Activated T-cell treated with anti-CD3 and anti-CD28 coated beads for 24 hours (primary cell): ENCODE measurements around the gene TOP3B.
"Not testable (repeated sequence)": the region's sequence is repeated elsewhere in the genome, so short reads cannot be mapped to it uniquely, and the experiment has no call there.

ENCODE experiments used
- DNase-seq: peaks from one replicate; pipeline ENCODE4 v3.0.0-alpha.2; 2020; ENCODE audit warnings: low read depth

The TOP3B gene

DNA sequence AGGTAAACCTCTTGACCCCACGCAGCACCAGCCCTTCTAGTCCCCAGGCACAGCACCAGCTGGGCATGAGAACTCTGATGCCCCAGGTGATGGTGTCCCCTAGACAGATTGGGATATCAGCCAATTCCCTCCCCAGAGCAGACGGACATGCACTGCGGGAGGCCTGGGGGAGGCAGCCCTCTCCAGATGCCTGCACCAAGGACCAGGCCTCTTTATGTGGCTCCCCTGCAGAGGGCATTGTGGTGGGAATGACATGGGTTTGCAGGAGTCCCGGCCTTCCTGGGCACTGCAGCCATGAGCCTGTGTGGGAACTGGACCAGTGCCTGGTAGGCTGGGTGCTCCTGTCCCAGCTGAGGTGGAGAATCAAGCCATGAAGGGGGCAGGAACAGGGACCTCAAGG, 55.9 kb downstream of the TOP3B start:
- no peak for DNase-seq

DNA sequence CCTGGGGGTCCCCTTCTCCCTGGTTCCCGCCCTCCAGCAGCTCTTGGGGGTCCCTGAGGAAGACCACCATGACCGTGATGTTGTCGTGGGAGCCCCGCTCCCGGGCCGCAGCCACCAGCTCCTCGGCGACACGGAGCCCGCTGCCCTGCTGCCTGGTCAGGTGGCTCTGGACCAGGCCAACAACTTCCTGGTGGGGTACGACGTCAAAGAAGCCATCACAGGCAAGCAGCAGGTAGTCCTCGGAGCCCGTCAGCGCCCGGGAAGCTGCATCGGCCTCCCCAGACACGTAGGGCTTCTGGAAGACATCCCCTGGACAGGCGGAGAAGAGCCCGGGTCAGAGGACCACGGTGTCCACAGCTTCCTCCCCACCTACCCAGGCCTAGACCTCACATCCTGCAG, 59.4 kb downstream of the TOP3B start:
- no peak for DNase-seq

DNA sequence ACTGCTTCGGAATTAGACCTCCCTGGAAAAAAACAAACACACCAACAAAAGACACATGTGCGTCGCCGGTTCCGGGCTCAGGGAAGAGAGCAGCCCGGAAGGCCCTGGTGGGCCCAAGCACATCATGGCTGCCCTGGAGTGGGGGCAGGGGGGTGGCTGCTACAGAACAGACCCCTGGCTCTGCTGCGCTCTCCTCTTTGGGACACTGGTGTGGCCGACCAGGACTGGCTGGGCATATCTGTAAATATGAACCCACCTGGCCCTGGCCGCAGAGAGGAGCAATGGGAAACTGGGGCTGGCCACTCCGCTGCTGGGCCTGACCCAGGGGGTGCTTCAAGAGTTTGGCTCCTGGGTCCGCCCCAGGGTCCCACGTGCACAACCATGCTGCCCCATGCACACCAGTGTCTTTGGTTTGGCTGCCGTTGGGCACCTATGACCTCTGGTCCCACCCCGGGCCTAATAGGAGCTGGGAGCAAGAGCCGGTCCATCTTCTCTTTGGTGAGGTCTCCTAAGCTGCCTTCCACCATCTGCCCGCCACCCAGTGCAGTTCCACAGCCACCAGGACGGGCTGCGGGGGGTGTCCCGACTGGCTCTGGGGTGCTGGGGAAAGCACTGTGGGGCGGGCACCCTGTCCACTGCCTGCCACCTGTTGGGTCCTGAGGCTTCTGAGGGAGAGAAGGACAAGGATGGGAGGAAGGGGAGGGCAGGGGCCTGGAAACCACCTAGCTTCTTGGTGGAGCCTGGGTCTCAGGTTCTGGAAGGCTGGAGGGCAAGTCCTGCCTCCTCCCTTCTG, 60.0 kb downstream of the TOP3B start:
- no peak for DNase-seq

DNA sequence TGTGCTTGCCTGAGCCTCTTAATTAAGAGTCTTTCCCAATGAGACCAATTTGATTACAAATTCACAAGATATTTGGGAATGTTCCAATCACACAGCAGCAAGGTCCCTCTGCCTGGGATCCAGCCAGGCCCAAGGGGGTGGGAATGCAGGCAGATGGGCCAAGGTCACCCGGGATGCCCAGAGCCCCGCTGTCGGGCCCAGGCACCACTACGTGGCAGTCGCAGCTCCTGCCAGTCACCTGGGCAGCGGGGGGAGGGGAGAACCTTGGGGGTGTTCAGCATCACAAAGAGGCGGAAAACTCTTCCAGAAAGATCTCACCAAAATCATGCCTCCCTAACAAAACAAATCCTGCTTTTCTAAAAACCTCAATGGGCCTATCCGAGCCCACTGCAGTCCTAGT, 60.9 kb downstream of the TOP3B start:
- no peak for DNase-seq

DNA sequence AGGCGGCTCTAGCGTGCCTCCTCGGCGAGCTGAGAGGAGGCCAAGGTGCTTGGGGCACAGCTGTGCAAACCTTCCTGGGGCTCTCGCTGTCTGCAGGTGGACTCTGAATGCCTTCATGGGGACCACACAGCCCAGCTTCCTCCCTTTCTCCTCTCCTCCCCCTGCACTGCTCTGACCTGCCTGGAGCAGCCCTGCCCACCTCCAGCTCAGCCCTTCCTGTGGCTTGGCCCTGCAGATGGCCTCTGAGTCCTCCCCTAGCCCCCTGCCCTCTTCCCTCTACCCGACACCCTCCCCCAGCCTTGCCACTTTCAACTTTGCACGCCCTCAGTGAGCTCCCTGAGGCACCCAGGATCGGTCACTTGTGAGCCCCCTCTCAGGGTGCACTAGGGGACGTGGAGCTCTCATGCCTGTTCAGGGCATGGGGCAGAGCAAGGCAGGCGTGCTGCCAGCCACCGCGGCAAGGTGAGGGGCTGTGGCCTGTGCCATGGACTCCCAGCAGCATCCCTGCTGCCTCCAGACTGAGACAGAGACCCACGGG, 61.3 kb downstream of the TOP3B start:
- no peak for DNase-seq

DNA sequence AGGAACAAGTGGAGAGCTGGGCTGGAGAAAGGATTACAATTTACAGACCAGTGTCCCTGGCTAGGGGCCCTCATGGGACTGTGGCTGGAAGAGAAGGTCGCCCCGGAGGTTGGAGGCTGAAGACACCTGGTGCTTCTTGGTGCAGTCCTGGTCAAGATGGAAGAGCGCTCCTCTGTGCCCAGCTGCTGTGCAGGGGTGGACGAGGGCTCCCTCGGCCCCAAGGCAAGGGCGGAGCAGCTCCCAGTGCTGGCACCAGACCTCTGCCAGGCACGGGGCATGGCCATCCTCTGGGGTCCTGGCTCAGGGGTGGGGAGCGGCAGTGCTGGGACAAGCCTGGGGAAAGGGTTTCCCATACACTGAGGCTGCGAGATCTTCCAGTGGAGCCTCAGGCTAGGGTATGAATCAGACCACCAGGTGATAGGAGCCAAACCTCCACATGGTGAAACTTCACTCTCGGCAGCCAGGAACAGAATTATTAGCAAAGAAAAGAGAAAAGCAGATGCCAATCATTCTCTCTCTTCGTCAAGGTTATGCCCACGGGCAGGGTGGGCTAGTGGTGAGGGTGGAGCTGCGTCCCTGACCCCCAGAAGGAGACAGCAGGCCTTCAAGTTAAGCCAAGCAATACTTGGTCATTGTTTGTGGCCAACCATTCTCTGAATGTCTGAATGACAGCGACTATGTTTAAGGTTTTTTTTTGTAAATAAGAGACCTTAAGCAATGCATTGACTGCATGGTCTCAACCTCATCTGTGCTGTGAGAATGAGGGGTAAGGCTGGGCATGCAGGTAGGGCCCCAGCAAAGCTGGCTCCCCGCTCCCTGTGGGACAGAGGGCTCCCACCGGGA, 62.0 kb downstream of the TOP3B start:
- no peak for DNase-seq

DNA sequence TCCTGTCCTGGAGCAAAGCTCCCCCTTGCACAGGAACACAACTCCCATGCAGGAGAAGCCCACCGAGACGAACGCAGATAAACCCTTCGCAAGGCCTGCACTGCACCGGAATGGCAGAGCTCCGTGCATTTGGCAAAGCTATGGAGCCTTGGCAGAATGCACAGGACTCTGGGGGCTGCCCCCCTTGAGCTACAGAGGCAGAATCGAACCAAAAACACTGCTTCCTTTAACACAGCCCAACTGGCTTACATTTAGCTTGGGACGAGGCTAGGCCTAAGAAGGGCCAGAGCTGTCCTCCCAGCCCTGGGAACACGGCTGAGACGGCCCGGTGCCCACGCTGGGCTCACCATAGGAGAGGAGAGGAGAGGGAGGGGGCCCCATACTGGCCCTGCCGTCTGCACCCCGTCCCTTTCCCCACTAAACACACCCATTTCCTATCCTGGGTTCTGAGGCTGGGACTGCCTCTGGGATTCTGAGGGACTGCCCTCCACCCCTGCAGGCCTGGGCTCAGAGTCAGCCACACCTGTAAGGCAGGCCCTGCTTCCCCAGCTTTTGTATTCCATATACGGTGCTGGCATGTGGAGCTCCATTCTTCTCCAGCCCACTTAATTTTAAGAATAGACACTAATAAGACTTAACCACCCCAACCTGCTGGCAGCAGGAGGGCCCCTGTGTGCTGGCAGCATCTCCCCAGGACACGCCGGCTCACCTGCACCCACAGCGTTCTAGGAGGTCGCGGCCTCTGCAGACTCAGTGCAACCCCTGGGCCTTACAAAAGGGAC, 62.9 kb downstream of the TOP3B start:
- DNase-seq = no peak

DNA sequence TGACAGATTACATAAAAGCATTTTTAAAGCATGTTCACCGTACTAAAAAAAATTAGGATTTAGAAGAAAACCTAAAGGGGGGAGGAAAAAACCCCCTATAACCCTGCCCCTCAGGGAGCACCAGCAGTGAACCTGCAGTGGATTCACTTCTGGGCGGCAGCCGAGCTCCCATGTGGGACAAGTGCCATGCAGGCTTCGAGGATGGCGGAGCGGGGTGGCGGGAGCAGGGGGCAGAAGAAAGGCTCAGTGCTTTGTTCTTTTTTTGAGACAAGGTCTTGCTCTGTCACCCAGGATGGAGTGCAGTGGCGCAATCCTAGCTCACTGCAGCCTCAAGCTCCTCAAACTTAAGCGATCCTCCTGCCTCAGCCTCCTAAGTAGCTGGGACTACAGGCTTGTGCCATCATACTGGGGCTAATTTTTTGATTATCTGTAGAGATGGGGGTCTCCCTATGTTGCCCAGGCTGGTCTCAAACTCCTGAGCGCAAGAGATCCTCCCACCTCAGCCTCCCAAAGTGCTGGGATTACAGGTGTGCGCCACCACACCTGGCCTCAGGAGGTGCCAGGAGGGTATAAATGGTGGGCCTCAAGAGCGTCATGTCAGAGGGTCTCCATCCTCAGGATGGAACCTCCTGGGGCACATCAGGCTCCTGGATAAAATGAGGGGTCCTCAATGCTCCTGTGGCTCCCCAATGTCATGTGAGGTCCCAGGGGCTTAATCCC, 64.0 kb downstream of the TOP3B start:
- DNase-seq = no peak

DNA sequence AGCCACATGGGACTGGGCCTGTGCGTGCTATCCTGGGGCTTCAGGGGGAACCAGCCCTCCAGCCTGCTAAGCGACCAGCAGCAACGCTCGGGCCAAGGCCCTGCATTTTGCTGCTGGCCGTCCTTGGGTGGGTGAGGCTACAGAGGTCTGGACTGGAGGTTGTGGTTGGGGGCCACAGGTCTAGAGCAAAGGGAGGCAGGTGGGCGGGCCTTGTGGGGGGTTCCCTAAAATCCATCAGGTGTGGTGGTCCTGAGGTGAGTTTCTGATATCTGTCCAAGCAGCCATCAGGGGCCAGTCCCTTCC, 64.7 kb downstream of the TOP3B start:
- DNase-seq = no peak

DNA sequence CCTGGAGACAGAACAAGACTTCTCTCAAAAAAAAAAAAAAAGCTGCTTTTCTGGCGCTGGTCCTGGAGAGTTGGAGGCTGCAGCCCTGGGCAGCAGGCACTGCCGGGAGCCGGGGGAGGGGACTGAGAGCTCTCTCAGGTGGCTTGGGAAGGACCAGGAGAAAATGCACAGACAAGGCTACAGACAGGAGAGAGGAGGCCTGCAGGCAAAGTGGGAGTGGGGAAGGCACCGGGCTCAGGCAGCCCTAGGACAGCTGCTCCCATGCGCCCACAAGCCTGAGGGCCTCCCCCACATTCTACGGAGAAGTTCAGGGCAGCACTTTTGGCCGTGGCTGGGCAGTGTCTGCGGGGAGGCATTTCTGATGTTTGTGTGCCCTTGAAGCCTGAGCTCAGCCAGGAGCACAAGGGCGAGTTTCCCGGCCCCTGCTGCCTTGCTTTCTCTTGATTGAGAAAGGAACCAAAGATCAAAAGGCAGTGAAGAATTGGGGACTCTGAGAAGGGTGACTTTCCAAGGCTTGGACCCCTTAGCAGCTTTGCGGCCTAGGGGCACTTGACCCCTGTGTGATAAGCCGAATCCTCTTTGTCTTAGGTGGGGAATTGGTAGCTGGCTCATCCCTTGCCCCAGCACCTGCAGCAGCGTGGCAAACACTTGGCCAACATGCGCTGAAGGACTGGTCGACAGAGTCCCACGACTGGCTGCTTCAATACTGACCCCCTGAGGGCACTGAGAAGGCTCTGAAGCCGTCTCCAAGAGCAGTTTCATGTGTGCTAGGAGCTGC, 65.2 kb downstream of the TOP3B start:
- no peak for DNase-seq

DNA sequence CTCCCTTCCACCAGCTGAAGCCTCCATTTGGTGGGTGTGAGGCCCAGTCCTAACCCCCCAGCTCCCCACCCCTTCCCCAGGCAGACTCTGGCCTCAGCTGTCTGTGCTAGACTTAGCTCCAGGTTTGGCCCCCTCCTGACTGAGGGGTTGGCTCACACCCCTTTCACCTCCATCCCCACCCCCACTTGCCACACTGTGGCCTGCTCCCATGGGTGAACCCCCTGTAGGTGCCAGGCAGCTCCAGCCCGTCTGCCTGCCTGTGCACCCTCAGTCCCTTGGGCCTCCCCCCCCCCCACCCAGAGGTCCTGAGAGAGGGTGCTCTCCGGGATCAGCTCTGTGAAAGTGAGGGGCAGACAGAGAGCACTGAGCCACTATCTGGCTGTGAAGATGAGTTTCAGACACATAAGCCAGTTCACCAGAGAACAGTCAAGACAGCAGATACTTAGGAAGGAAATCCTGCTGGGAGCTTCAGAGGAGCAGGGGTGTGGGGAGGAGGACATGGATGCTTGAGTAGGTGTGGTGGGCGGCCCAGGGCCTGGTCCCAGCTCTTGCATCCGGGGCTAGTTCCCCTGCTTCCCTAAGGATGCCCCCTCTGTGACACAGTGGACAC, 66.2 kb downstream of the TOP3B start:
- DNase-seq = no peak

DNA sequence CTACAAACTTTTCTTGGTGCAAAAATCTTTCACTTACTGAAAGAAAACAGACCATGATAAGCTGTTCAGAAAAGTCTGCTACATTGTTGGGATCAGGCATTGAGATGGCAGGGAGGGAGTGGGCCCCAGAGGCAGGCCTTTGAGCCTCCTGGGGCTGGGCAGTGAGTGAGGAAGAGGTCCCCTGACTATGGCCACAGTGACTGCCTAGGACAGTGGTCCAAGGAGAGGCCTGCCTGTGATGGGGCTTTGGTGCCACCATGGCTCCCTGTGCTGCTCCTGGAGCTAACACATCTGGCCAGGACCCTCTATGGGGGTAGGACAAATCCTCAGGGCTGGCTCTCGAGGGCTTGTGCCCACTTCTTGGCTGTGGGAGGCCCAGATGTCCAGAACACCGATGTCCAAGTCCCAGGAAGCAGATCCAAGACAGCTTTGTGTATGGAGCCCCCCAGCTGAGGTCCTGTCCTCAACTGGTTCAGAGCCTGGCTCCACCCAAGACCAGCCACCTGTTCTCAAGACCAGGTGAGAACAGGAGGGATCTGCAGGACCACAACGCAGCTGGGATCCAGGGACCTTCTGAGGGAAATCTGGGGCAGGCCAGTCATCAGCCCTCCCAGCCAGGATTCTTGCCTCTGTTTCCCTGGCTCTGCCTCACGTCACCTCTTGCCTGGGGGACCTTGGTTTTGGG, 66.8 kb downstream of the TOP3B start:
- no peak for DNase-seq

DNA sequence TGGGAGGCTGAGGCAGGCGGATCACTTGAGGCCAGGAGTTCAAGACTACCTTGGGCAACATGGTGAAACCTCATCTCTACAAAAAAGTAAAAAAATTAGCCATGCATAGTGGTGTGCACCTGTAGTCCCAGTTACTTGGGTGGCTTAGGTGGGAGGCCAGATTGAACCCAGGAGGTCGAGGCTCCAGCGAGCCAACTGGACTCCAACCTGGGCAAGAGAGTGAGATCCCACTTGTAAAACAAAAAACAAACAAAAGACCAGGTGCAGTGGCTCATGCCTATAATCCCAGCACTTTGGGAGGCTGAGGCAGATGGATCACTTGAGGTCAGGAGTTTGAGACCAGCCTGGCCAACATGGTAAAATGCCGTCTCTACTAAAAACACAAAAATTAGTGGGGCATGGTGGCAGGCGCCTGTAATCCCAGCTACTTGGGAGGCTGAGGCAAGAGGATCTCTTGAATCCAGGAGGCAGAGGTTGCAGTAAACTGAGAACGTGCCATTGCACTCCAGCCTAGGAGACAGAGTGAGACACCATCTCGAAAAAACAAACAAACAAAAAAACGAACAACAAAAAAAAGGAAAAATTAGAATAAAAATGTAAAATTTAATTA, 68.4 kb downstream of the TOP3B start:
- not testable (repeated sequence) for DNase-seq

DNA sequence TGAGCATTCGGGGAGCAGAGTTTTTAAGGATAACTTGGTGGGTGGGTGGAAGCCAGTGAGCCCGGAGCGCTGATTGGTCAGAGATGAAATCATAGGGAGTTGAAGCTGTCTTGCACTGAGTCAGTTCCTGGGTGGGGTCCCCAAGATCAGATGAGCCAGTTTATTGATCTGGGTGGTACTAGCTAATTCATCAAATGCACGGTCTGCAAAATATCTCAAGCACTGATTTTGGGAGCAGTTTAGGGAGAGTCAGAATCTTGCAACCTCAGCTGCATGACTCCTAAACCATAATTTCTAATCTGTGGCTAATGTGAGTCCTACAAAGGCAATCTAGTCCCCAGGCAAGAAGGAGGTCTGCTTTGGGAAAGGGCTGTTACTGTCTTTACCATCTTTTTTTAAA, 72.2 kb downstream of the TOP3B start:
- not testable (repeated sequence) for DNase-seq

DNA sequence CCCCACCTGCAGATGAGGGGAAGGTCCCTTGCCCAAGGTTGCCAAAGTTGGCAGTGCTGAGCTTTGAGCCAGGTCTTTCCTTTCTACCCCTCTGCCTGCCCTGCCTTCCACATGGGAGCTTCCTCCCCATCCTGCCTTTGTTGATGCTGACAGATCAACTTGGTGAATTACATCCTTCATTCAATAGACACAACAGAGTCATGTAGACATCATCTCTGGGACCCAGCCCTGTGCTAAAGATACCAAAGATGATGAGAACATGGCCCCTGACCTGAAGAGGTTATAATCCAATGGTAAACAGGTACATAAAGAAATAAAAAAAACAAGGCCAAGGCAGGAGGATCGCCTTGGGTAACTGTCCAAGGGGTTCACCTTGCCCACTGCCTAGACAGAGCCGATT, 72.7 kb downstream of the TOP3B start:
- no peak for DNase-seq

DNA sequence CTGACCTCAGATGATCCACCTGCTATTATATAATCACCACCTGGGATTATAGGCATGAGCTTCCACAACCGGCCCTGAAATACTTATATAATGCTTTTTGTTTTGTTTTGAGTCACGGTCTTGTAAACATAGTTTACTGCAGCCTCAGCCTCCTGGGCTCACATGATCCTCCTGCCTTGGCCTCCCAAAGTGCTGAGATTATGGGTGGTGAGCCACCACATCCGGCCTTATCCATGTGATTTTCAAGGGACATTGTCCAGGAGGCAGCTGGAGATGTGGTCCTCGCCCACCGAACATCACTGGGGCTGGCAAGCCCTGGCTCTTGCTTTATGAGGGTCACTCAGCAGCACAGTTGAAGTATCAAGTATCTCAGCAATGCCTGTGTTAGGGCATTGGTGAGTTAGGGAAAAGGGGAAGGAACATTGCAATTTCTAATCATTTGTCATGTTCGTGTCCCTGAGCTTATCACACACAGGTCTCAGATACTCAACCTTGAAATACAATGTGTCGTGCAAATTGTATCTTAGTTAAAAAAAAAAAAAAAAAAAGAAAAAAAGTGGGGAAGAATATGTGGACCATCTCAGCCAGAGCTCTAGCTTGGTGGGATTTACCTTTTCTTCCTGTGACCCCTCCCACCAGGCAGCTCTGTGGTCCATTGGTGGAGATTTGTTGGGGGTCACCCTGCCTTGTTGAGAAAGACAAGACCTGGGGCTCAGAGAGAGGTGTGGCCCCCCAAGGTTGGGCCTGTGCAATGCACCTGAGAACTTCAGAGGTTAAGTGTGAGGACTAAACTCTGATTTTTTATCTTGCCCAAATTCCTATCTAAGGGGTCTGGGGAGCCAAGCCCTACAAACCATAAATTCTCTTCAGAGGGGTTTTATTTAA, 74.7 kb downstream of the TOP3B start:
- DNase-seq = no peak
